GM23248 (cell line): ENCODE results near the gene LRRFIP1.

Experiments
- EZH2 ChIP-seq: fragments of 200-600 bp; sonication (generic); IDR thresholded peaks from 2 replicates; pipeline ENCODE4 v1.6.1; 2018; ENCODE audit warnings: antibody characterized with exemption, mild to moderate bottlenecking; ENCODE audit not compliant: insufficient read depth, poor library complexity, severe bottlenecking
- EZH2phosphoT487 ChIP-seq: fragments of 200-600 bp; sonication (generic); IDR thresholded peaks from 2 replicates; pipeline ENCODE4 v1.6.1; 2018; ENCODE audit warnings: antibody characterized with exemption, moderate library complexity, mild to moderate bottlenecking, low read depth; ENCODE audit not compliant: insufficient read depth

DNA sequence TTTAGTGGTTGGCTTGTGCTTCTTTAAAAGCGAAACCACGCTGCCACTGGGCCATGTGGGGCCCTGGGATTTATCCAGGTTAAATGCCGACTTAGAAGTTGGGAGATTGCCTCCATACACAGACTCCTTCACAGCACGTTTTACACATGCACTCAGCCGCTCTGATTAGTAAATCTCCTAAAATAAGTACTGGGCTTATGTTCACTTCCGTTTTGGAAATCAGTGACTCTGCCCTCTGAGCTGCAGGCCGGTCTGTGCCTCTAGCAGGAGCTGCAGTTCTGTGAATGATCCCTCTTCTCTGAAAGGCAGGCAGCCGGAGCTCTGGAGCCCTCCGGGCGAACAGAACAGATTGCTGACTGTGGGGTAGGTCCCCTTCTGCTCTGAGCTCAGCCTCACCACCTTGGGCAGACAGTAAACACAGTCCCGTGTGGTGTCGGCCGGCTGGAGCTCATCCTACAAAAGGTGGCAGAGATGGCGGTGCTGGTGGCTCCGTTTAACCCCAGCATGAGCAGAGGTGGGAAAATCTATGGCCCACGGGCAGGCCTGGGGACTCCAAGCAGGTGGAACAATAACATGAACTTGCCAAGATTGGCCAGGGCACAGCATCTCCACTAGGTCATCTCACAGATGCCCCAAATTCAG lies 27.1 kb upstream of the LRRFIP1 start:
- TF ChIP-seq EZH2phosphoT487: no peak
- no peak for TF ChIP-seq EZH2
